Lower lobe of right lung (tissue), 2 donors: ENCODE results near the gene GPR52. TPM values are rescaled to one million over a fixed set of nuclear protein-coding genes. Genes with fewer than 3 reads are reported as not detected.

ENCODE experiments used
- ATAC-seq, 2 donors: fragments of 200-7000 bp; cut with Tn5 transposase; one replicate each; pipeline ENCODE4 v1.9.1; 2020 to 2022; ENCODE audit warnings: mild to moderate bottlenecking in 2 of 2, moderate library complexity in 2 of 2
- DNase-seq: peaks from one replicate; pipeline ENCODE4 v3.0.0-alpha.2; 2020
- H3K27ac ChIP-seq: fragments of 200-600 bp; one replicate; pipeline ENCODE4 v1.8.0; 2022
- H3K27me3 ChIP-seq: fragments of 200-600 bp; one replicate; pipeline ENCODE4 v1.8.0; 2022; ENCODE audit warnings: low read depth
- H3K36me3 ChIP-seq: fragments of 200-600 bp; one replicate; pipeline ENCODE4 v1.8.0; 2022; ENCODE audit warnings: mild to moderate bottlenecking
- H3K4me1 ChIP-seq: fragments of 200-600 bp; one replicate; pipeline ENCODE4 v1.8.0; 2022
- H3K4me3 ChIP-seq: fragments of 200-600 bp; one replicate; pipeline ENCODE4 v1.8.0; 2022; ENCODE audit warnings: mild to moderate bottlenecking
- H3K9me3 ChIP-seq: fragments of 200-600 bp; one replicate; pipeline ENCODE4 v1.8.0; 2022
- CTCF ChIP-seq: fragments of 200-600 bp; IDR thresholded peaks from one replicate; pipeline ENCODE4 v1.8.0; 2022; ENCODE audit warnings: antibody characterized with exemption, mild to moderate bottlenecking
- intact Hi-C: fragments of 100-400 bp; cut with DNase I; formaldehyde crosslinking; loops from one replicate; pipeline ENCODE4 v1.11.0; 2022
- total RNA-seq: library from RNA; stranded (reverse); fragmentation: NEBNext Ultra II Directional; extraction: Animal tissue kit (Norgen Biotek cat#: 25700); gene quantifications from one replicate; pipeline ENCODE4 v1.2.1, GENCODE V29; 2021
- donor health status: DM: no; HTN: yes; CAD: no; lungs with severe emphysema.

GPR52 gene
- total RNA-seq, 1 donor from 2014 or later: 2.6 TPM

DNA sequence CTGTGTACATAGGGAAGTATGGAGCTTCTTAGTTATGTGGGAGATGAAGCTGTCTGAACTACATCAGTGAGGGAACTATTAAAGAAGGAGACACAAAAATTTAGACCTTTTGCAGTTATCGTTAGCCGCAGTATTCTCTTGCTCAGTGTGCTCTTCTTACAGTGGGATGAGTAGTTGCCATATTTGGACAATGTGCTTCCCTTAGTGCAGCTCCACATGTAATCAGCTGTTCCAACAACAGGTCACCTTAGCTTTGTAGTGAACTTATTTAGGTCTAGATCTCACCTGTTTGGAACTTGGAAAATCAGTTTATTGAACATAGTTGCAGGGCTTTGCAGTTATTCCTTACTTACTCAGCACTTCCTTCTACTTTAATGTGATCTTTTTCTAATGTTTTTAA lies 18.1 kb downstream of the GPR52 start:
- Histone ChIP-seq H3K4me3 (no peak overlapping the region), H3K4me1 (no peaks in the 10 kb centered on the region), H3K36me3 (no peaks in the 10 kb centered on the region), H3K27me3 (no peaks in the 10 kb centered on the region), H3K9me3 (no peaks in the 10 kb centered on the region), H3K27ac (no peak overlapping the region)
- ATAC-seq: no peak
- DNase-seq: no peak
- intact Hi-C loops: no loop called here
- TF ChIP-seq CTCF: no peak

DNA sequence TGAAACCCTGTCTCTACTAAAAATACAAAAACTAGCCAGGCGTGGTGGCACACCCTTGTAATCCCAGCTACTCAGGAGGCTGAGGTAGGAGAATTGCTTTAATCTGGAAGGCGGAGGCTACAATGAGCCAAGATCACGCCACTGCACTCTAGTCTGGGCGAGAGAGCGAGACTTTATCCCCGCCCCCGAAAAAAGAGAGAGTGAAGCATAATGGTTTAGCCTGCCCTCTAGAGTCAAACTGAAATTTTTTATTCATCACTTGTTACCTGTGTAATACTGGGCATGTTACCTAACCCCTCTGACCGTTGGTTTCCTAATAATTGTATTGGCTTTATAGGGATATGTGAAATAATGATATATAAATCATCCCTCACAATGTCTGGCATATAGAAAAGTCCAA lies 18.8 kb downstream of the GPR52 start:
- H3K9me3 ChIP-seq: no peaks in the 10 kb centered on the region
- H3K27ac ChIP-seq: no peak overlapping the region
- H3K4me1 ChIP-seq: no peaks in the 10 kb centered on the region
- no peak overlapping the region for H3K4me3 ChIP-seq
- no peak for TF ChIP-seq CTCF
- H3K36me3 ChIP-seq: no peaks in the 10 kb centered on the region
- ATAC-seq (no peak), DNase-seq (no peak)
- intact Hi-C loops: no loop called here
- no peaks in the 10 kb centered on the region for H3K27me3 ChIP-seq

DNA sequence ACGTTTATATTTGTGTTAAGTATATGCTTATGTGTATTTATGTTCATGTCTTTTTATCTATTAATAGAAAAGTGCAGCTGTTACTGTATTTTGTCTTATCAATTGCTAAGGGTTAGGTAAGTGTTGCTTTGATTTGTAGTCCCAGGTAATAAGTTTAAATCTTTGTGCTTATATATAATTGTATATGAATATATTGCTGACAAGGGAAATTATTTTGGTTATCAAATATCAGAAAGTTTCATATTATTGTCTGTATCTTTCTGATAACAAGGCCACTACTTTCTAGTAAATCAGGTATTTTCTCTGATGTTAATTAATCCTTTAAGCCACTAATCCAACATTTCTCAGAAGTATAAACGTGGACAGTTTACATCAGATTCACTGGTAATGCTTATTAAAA lies 21.3 kb downstream of the GPR52 start:
- no peak for DNase-seq
- ATAC-seq: no peak
- no peaks in the 10 kb centered on the region for H3K4me1 ChIP-seq
- no peak overlapping the region for H3K4me3 ChIP-seq
- no peak overlapping the region for H3K27ac ChIP-seq
- no peaks in the 10 kb centered on the region for H3K9me3 ChIP-seq
- no peaks in the 10 kb centered on the region for H3K36me3 ChIP-seq
- intact Hi-C loops: no loop called here
- TF ChIP-seq CTCF: no peak
- no peaks in the 10 kb centered on the region for H3K27me3 ChIP-seq

- intact Hi-C loops: no loop called here
- ATAC-seq (no peak), DNase-seq (no peak)
- H3K27me3 ChIP-seq: no peaks in the 10 kb centered on the region
- H3K4me3 ChIP-seq: no peak overlapping the region
- H3K36me3 ChIP-seq: no peaks in the 10 kb centered on the region
- no peaks in the 10 kb centered on the region for H3K4me1 ChIP-seq
- TF ChIP-seq CTCF: no peak
- no peaks in the 10 kb centered on the region for H3K9me3 ChIP-seq
- no peak overlapping the region for H3K27ac ChIP-seq
Observed at GRCh38 chr1:174469687-174470086, 21.9 kb downstream of the GPR52 start.

DNA sequence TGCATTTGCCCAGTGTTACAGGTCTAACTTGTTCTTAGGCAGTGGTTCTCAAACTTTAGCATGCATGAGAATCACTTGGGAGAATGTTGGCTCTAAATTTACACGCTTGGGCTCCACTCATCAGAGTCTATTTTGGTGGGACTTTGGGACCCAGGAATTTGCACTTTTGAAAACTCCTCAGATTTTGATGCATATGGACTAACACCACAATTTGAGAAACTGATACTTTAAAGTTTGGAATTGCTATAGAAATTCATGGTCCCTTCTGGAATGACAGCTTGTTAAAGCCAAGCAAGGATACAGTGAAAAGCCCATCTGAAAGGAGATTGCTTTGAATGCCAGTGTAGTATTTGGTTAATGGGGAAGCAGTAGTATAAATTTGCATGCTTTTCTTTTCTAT lies 31.5 kb downstream of the GPR52 start:
- Histone ChIP-seq H3K4me3 (no peak overlapping the region), H3K9me3 (no peaks in the 10 kb centered on the region), H3K27ac (no peak overlapping the region), H3K27me3 (no peaks in the 10 kb centered on the region), H3K4me1 (no peaks in the 10 kb centered on the region), H3K36me3 (no peaks in the 10 kb centered on the region)
- intact Hi-C loops: no loop called here
- TF ChIP-seq CTCF: no peak
- ATAC-seq: no peak
- no peak for DNase-seq

DNA sequence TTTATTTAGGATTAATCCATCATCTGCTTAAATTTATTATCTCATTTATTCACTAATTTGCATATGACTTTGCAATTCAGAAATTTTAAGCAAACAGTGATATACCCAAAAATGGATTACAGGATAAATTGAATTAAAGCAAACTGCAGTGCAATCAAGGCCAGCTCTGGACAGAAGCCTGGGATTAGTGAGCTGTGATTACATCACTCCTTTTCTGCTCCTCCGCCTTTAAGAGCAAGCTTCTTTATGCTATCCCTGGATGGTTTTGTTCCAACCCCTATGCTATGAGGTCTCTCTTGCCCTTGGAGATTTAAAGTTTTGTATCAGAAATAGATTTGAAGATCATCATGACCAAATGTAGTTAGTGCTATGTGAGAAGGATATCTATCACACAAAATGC lies 32.6 kb downstream of the GPR52 start:
- ATAC-seq: no peak
- Histone ChIP-seq H3K27ac (no peak overlapping the region), H3K36me3 (no peaks in the 10 kb centered on the region), H3K27me3 (no peaks in the 10 kb centered on the region), H3K4me3 (no peak overlapping the region), H3K9me3 (no peaks in the 10 kb centered on the region), H3K4me1 (no peaks in the 10 kb centered on the region)
- intact Hi-C loops: no loop called here
- no peak for TF ChIP-seq CTCF
- DNase-seq: no peak
